ENCODE results near the gene RALGPS2.

Gene RALGPS2

DNA sequence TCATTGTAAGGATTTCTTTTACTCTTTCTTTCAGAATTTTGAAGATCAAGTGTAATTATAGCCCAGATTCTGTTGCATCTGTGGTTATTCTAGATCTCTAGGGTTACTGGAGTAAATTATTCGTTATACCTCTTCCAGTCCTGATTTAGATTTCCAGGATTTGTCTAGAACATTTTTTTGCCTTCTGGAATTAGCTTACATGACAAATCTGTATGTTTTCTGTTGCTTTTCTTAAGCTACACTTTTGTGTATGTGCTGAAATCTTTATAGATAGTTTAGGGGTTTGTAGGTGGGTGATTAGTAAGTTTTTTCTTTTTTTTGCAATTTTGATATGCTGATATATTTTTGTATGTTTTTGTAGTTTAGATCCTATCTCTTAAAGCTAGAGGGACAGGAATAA lies 13.7 kb downstream of the RALGPS2 start:
- no peak for TF ChIP-seq MYC (IDR thresholded peaks at IDR 0.05; ENCODE audit: low read depth, low read length)
- TF ChIP-seq, protein P1, sequence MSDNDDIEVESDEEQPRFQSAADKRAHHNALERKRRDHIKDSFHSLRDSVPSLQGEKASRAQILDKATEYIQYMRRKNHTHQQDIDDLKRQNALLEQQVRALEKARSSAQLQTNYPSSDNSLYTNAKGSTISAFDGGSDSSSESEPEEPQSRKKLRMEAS (IDR thresholded peaks at IDR 0.05; ENCODE audit: low read depth, low read length), result no peak
- no peak for DNase-seq (ENCODE audit: low read depth)
- H3K4me3 ChIP-seq (ENCODE audit: low read depth, low read length), result no peak overlapping the region

DNA sequence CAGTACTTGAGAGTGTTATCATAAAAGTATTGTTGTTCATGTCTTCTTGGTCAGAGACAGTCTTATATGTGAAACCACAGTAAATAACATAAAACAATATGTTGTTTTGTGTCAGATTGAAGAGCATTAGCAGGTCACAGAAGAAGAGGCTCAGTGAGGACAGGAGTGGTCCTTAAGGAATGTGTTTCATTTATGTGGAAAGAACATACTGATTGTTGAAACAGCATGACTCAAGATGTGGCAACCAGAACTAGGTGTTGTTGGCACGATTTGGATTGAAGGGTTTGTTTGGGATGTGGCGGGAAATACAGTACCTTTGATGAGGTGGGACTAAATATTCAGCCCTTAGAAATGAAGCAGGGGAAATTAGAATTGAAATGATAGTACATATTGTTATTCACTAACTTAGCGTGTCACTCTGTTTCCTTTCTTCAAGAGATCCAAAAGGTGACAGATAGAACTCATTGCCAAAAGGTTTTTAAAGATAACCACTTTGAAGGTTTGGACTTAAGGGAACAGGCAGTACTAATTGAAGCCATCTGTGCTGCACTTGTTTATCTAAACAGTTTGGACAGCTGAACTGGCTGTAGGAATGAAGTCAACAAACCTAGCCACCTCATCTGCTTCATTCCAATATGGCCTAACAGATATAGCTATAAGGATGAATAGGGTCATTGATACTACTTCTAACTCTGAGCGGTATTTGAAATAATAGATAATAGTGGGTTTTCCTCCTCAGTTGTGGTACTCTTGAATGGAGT lies 14.4 kb downstream of the RALGPS2 start:
- TF ChIP-seq POLR2A (IDR thresholded peaks at IDR 0.05; ENCODE audit: extremely low read depth, insufficient read length) (no peak), MYC (IDR thresholded peaks at IDR 0.05; ENCODE audit: low read depth, low read length) (no peak)
- TF ChIP-seq, protein P2, sequence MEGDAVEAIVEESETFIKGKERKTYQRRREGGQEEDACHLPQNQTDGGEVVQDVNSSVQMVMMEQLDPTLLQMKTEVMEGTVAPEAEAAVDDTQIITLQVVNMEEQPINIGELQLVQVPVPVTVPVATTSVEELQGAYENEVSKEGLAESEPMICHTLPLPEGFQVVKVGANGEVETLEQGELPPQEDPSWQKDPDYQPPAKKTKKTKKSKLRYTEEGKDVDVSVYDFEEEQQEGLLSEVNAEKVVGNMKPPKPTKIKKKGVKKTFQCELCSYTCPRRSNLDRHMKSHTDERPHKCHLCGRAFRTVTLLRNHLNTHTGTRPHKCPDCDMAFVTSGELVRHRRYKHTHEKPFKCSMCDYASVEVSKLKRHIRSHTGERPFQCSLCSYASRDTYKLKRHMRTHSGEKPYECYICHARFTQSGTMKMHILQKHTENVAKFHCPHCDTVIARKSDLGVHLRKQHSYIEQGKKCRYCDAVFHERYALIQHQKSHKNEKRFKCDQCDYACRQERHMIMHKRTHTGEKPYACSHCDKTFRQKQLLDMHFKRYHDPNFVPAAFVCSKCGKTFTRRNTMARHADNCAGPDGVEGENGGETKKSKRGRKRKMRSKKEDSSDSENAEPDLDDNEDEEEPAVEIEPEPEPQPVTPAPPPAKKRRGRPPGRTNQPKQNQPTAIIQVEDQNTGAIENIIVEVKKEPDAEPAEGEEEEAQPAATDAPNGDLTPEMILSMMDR (IDR thresholded peaks at IDR 0.05; ENCODE audit: low read depth, low read length), result no peak
- TF ChIP-seq, protein P1 (IDR thresholded peaks at IDR 0.05; ENCODE audit: low read depth, low read length), result no peak
- no peak overlapping the region for H3K4me3 ChIP-seq (ENCODE audit: low read depth, low read length)
- no peak for DNase-seq (ENCODE audit: low read depth)

DNA sequence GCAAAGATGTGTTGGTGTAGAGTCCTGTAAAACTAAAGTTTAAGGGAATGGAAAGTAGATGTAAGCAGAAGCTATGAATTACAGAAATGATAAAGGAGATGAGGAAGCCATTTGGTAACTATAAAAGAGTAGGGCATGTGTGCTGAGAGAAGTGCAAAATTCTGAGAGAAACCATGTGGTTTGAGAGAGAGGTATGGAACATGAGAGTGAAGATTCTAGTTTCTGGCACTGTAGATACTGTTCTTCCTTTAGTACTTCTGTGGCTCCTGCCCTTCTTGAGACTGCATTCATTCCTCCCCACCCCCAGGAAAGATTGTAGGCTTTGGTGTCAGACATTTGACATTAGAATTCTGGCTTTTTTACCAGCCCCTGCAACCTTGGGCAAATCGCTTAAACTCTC lies 15.4 kb downstream of the RALGPS2 start:
- DNase-seq (ENCODE audit: low read depth), result no peak
- TF ChIP-seq POLR2A (IDR thresholded peaks at IDR 0.05; ENCODE audit: extremely low read depth, insufficient read length) (no peak), MYC (IDR thresholded peaks at IDR 0.05; ENCODE audit: low read depth, low read length) (no peak)
- TF ChIP-seq, protein P2 (IDR thresholded peaks at IDR 0.05; ENCODE audit: low read depth, low read length), result no peak
- TF ChIP-seq, protein P1 (IDR thresholded peaks at IDR 0.05; ENCODE audit: low read depth, low read length), result no peak
- H3K4me3 ChIP-seq (ENCODE audit: low read depth, low read length), result no peak overlapping the region

DNA sequence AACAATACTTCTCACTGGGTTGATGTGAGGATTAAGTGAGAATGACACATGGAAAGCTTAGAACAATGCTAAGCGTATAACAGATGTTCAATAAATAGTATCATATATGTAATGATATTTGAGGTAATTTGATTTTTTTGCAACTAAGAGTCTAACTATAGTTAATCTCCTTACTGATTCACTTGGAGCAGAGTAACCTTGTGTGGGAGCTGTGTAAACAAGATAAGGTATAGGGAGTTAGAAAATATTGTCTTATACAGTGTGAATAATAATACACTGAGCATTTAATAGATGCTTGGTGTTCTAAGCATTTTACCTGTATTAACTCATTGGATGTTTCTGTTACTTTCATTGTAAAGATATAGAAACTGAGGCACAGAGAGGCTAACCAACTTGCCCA lies 15.9 kb downstream of the RALGPS2 start:
- no peak for TF ChIP-seq MYC (IDR thresholded peaks at IDR 0.05; ENCODE audit: low read depth, low read length)
- TF ChIP-seq, protein P1 (IDR thresholded peaks at IDR 0.05; ENCODE audit: low read depth, low read length), result no peak
- no peak for TF ChIP-seq POLR2A (IDR thresholded peaks at IDR 0.05; ENCODE audit: extremely low read depth, insufficient read length)
- TF ChIP-seq, protein P2 (IDR thresholded peaks at IDR 0.05; ENCODE audit: low read depth, low read length), result no peak
- H3K4me3 ChIP-seq (ENCODE audit: low read depth, low read length), result no peak overlapping the region
- DNase-seq (ENCODE audit: low read depth), result no peak

DNA sequence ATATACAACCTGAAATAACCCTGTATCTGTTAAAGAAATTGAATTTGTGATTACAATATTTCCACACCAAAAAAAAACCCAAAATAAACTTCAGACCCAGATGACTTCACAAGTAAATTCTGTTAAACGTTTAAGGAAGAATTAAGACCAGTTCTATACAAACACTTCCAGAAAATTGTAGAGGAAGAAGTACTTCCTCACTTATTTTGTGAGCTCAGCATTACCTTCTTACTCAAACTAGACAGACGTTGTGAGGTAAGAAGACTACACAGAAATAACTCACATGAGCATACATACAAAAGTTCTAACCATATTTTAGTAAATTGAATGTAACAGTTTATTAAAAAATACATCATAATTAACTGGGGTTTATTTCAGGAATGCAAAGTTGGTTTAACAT lies 18.8 kb downstream of the RALGPS2 start:
- no peak for DNase-seq (ENCODE audit: low read depth)
- no peak for TF ChIP-seq POLR2A (IDR thresholded peaks at IDR 0.05; ENCODE audit: extremely low read depth, insufficient read length)
- TF ChIP-seq, protein P1 (IDR thresholded peaks at IDR 0.05; ENCODE audit: low read depth, low read length), result no peak
- TF ChIP-seq, protein P2 (IDR thresholded peaks at IDR 0.05; ENCODE audit: low read depth, low read length), result no peak
- no peak for TF ChIP-seq MYC (IDR thresholded peaks at IDR 0.05; ENCODE audit: low read depth, low read length)

DNA sequence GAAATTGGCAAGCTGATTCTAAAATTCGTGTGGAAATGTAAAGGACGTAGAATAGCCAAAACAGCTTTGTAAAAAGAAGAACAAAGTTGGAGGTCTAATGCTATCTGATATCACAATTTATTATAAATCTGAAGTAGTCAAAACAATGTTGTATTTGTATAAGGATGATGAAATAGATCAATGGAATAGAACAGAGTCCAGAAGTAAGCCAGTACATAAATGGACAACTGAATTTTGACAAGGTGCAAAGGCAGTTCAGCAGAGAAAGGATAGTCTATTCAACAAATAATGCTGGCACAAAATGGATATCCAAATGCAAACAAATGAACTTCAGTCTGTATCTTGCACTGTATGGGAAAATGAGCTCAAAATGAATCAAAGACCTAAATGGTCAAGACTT lies 20.2 kb downstream of the RALGPS2 start:
- DNase-seq (ENCODE audit: low read depth), result no peak
- no peak overlapping the region for H3K4me3 ChIP-seq (ENCODE audit: low read depth, low read length)
- TF ChIP-seq, protein P2 (IDR thresholded peaks at IDR 0.05; ENCODE audit: low read depth, low read length), result no peak
- TF ChIP-seq POLR2A (IDR thresholded peaks at IDR 0.05; ENCODE audit: extremely low read depth, insufficient read length) (no peak), MYC (IDR thresholded peaks at IDR 0.05; ENCODE audit: low read depth, low read length) (no peak)
- TF ChIP-seq, protein P1 (IDR thresholded peaks at IDR 0.05; ENCODE audit: low read depth, low read length), result no peak

More for the DNA sequence above, 18.8 kb downstream of the RALGPS2 start:
- H3K4me3 ChIP-seq (ENCODE audit: low read depth, low read length), result no peak overlapping the region

Measured in NB4 (cell line).